GM19372 (cell line): ENCODE results near the gene N4BP3.
"Not testable (repeated sequence)": the region's sequence is repeated elsewhere in the genome, so short reads cannot be mapped to it uniquely, and the experiment has no call there.

ENCODE experiments used
- ATAC-seq: cut with Tn5 transposase; IDR thresholded peaks from one replicate; pipeline ENCODE4 v1.9.1; 2021; ENCODE audit warnings: mild to moderate bottlenecking, low read depth, moderate library complexity; ENCODE audit not compliant: unreplicated experiment

Gene N4BP3

GRCh38 chr5:178120607-178121357 is 7.5 kb downstream of the N4BP3 start:
- ATAC-seq = peak; percentile 88

- no peak for ATAC-seq
These were observed 8.3 kb downstream of the N4BP3 start for GRCh38 chr5:178121391-178122276.

GRCh38 chr5:178122346-178122745 is 9.0 kb downstream of the N4BP3 start:
- ATAC-seq = no peak

GRCh38 chr5:178123094-178123965 is 10.0 kb downstream of the N4BP3 start:
- ATAC-seq = no peak

GRCh38 chr5:178123966-178124925 is 10.9 kb downstream of the N4BP3 start:
- no peak for ATAC-seq

- ATAC-seq = no peak
These were observed 12.0 kb downstream of the N4BP3 start for GRCh38 chr5:178125253-178125906.

GRCh38 chr5:178126556-178126955 is 13.2 kb downstream of the N4BP3 start:
- ATAC-seq = no peak

GRCh38 chr5:178127300-178128009 is 14.1 kb downstream of the N4BP3 start:
- not testable (repeated sequence) for ATAC-seq

GRCh38 chr5:178129296-178129695 is 16.0 kb downstream of the N4BP3 start:
- no peak for ATAC-seq

GRCh38 chr5:178130234-178130575 is 16.9 kb downstream of the N4BP3 start:
- ATAC-seq = not testable (repeated sequence)

- ATAC-seq = peak; percentile 87
These were observed 17.5 kb downstream of the N4BP3 start, which contains the start of gene RMND5B for GRCh38 chr5:178130576-178131445. Gene RMND5B, plus strand, starts transcription at chr5:178131014. Its CDS starts 7,106 bp downstream, at chr5:178138120.

- ATAC-seq = no peak
These were observed 18.2 kb downstream of the N4BP3 start for GRCh38 chr5:178131446-178131996.

- no peak for ATAC-seq
These were observed 23.7 kb downstream of the N4BP3 start for GRCh38 chr5:178136990-178137389.

GRCh38 chr5:178137991-178138390 is 24.7 kb downstream of the N4BP3 start:
- no peak for ATAC-seq

- no peak for ATAC-seq
These were observed 28.2 kb downstream of the N4BP3 start for GRCh38 chr5:178141550-178141949.

GRCh38 chr5:178142642-178143041 is 29.3 kb downstream of the N4BP3 start:
- no peak for ATAC-seq

GRCh38 chr5:178143246-178143645 is 29.9 kb downstream of the N4BP3 start:
- no peak for ATAC-seq
